Neutrophil (primary cell): Measurements from ENCODE around the gene MAIP1.

Source experiments
- H3K27ac ChIP-seq: fragments of 200-600 bp; sonication (generic); 2 replicates; pipeline ENCODE4 v1.5.1; 2016; ENCODE audit warnings: mild to moderate bottlenecking, moderate library complexity
- H3K27me3 ChIP-seq: fragments of 200-600 bp; sonication (generic); 2 replicates; pipeline ENCODE4 v1.6.0; 2016; ENCODE audit warnings: mild to moderate bottlenecking
- H3K36me3 ChIP-seq: fragments of 200-600 bp; sonication (generic); 2 replicates; pipeline ENCODE4 v1.5.1; 2017
- H3K4me1 ChIP-seq, 2 experiments: fragments of 200-600 bp in 1 of 2; sonication (generic) in 1 of 2; 1 replicate in 1 of 2; 2 replicates in 1 of 2; pipeline versions ENCODE4 v1.5.1 to v1.6.1; 2013 to 2016; ENCODE audit warnings: low read depth in 1 of 2, low read length in 1 of 2, mild to moderate bottlenecking in 1 of 2, moderate library complexity in 1 of 2; ENCODE audit not compliant: control insufficient read depth in 1 of 2, insufficient read depth in 1 of 2
- H3K4me3 ChIP-seq, 2 experiments: fragments of 200-600 bp in 1 of 2; sonication (generic) in 1 of 2; 1 replicate in 1 of 2; 2 replicates in 1 of 2; pipeline ENCODE4 v1.5.1; 2013 to 2016; ENCODE audit warnings: low read depth in 1 of 2, low read length in 1 of 2, mild to moderate bottlenecking in 1 of 2, moderate library complexity in 1 of 2
- H3K9me3 ChIP-seq: fragments of 200-600 bp; sonication (generic); 2 replicates; pipeline ENCODE4 v1.5.1; 2016
- CTCF ChIP-seq: fragments of 200-600 bp; sonication (generic); IDR thresholded peaks from 2 replicates; pipeline ENCODE4 v1.5.1; 2016; ENCODE audit warnings: antibody characterized with exemption

The MAIP1 gene

GRCh38 chr2:199984755-199985154 lies 29.4 kb downstream of the MAIP1 start:
- no peak overlapping the region for H3K4me3 ChIP-seq
- no peaks in the 10 kb centered on the region for H3K36me3 ChIP-seq
- no peak for TF ChIP-seq CTCF
- no peaks in the 10 kb centered on the region for H3K9me3 ChIP-seq
- H3K4me1 ChIP-seq: peaks cover 4 to 5% of the 10 kb centered on the region in 2 experiments
- no peak overlapping the region for H3K27ac ChIP-seq
- peaks cover 18% of the 10 kb centered on the region for H3K27me3 ChIP-seq

- Histone ChIP-seq H3K9me3 (no peaks in the 10 kb centered on the region), H3K4me3 (no peak overlapping the region)
Measured at GRCh38 chr2:199985625-199986207, 30.3 kb downstream of the MAIP1 start.

GRCh38 chr2:199987586-199987985 lies 32.2 kb downstream of the MAIP1 start:
- no peaks in the 10 kb centered on the region for H3K36me3 ChIP-seq
- H3K4me3 ChIP-seq: no peak overlapping the region
- no peaks in the 10 kb centered on the region for H3K9me3 ChIP-seq
- no peak for TF ChIP-seq CTCF
- H3K27ac ChIP-seq: no peak overlapping the region
- peaks cover 12% of the 10 kb centered on the region for H3K27me3 ChIP-seq
- H3K4me1 ChIP-seq: no peaks in the 10 kb centered on the region

More at GRCh38 chr2:199985625-199986207, 30.3 kb downstream of the MAIP1 start:
- Histone ChIP-seq H3K27ac (no peak overlapping the region), H3K4me1 (no peaks in the 10 kb centered on the region), H3K36me3 (no peaks in the 10 kb centered on the region), H3K27me3 (peaks cover 12% of the 10 kb centered on the region)
- no peak for TF ChIP-seq CTCF

GRCh38 chr2:199988151-199988550 lies 32.8 kb downstream of the MAIP1 start:
- Histone ChIP-seq H3K4me1 (no peaks in the 10 kb centered on the region), H3K27ac (no peak overlapping the region), H3K4me3 (no peak overlapping the region), H3K36me3 (no peaks in the 10 kb centered on the region), H3K27me3 (peaks cover 12% of the 10 kb centered on the region), H3K9me3 (no peaks in the 10 kb centered on the region)
- no peak for TF ChIP-seq CTCF

GRCh38 chr2:199989822-199990221 lies 34.4 kb downstream of the MAIP1 start:
- H3K27me3 ChIP-seq: peaks cover 12% of the 10 kb centered on the region
- no peak overlapping the region for H3K4me3 ChIP-seq
- H3K9me3 ChIP-seq: no peaks in the 10 kb centered on the region
- no peak for TF ChIP-seq CTCF
- H3K36me3 ChIP-seq: no peaks in the 10 kb centered on the region
- H3K4me1 ChIP-seq: no peaks in the 10 kb centered on the region
- no peak overlapping the region for H3K27ac ChIP-seq
